Measurements from ENCODE around the gene GNE. TPM values are rescaled to one million over a fixed set of nuclear protein-coding genes. Genes with fewer than 3 reads are reported as not detected.

GNE gene
- total and polyA plus RNA-seq, 9 of the 15 experiments (the other 6 are each of a cell fraction or from before 2014, with no cell fraction given): 5.1 to 18.6 (median 12.0) TPM

- no peak for TF ChIP-seq CHD7 (IDR thresholded peaks at IDR 0.05; ENCODE audit: low read depth, low read length)
- TF ChIP-seq CTCF (IDR thresholded peaks at IDR 0.05 in 2 of 3, conservative IDR thresholded peaks at IDR 0.05 in 1 of 3; ENCODE audit: insufficient read depth in 2 of 3, low read depth in 1 of 3, low read length in 3 of 3): peak; percentile 16 to 47 (median 42); a peak in 5 of 6 replicates
- TF ChIP-seq TAF7 (tag; IDR thresholded peaks at IDR 0.05): no peak
- TF ChIP-seq RAD21 (CRISPR knock-in tag; conservative IDR thresholded peaks at IDR 0.05 in 1 of 2, IDR thresholded peaks at IDR 0.05 in 1 of 2): peak in 1 of 2 experiments; percentile 22; a peak in 2 of 4 replicates
- TF ChIP-seq SMARCA4 (IDR thresholded peaks at IDR 0.05): no peak
- no peak for TF ChIP-seq ZNF79 (CRISPR knock-in tag; IDR thresholded peaks at IDR 0.05; ENCODE audit: low read depth)
- TF ChIP-seq ZBTB8A (IDR thresholded peaks at IDR 0.05; ENCODE audit: partially characterized antibody): no peak
- peak; percentile 40; the same call in 1 of the 2 replicates for TF ChIP-seq RFX1 (IDR thresholded peaks at IDR 0.05)
- ChIA-PET CTCF (ENCODE audit: low intra/inter-chr PET ratio) (interaction anchor here (1.4 kb wide), 1 partner anchor 124 kb away, joined by 6 read pairs; no protein-coding TSS in a partner anchor), POLR2A (interaction anchor here (0.6 to 0.8 kb wide), 2 partner anchors 11 kb away, joined by 3 read pairs; no protein-coding TSS in a partner anchor)
- FAIRE-seq (no peak), DNase-seq (ENCODE audit: extremely low read depth in 1 of 4, low spot score in 3 of 4) (peak in 2 of 4 experiments; percentile 23 to 31), ATAC-seq (peak; percentile 80)
- intact Hi-C loops (cut with micrococcal nuclease): no loop called here
- Histone ChIP-seq H3K4me3 (no peak overlapping the region), H3K79me2 (ENCODE audit: control insufficient read depth, insufficient read depth, low read length) (peaks cover 25% of the 10 kb centered on the region), H3K9ac (ENCODE audit: insufficient read depth in 1 of 2, low read depth in 2 of 2, low read length in 2 of 2) (no peak overlapping the region; a peak in 1 of 4 replicates), H2AFZ (ENCODE audit: low read depth, low read length) (no peak overlapping the region), H3K9me1 (ENCODE audit: control insufficient read depth, insufficient read depth, low read length) (no peaks in the 10 kb centered on the region), H4K20me1 (replicated peaks; ENCODE audit: control insufficient read depth, insufficient read depth, low read length) (peaks cover 6% of the 10 kb centered on the region; the same call in 1 of the 2 replicates), H3K27ac (ENCODE audit: extremely low read depth, low read depth, low read length) (no peak overlapping the region), H3K4me2 (ENCODE audit: insufficient read depth, low read length) (no peak overlapping the region), H3K4me1 (replicated peaks in 1 of 2; ENCODE audit: control insufficient read depth in 2 of 2, insufficient read depth in 2 of 2, low read length in 2 of 2) (peaks cover 0 to 15% of the 10 kb centered on the region in 2 experiments; a peak in 3 of 5 replicates), H3K36me3 (ENCODE audit: control insufficient read depth, insufficient read depth, low read length) (peaks cover 92% of the 10 kb centered on the region), H3K9me3 (replicated peaks; ENCODE audit: control insufficient read depth, insufficient read depth, low read depth, low read length) (no peaks in the 10 kb centered on the region), H3K27me3 (ENCODE audit: control insufficient read depth in 2 of 2, insufficient read depth in 2 of 2, low read length in 2 of 2) (no peaks in the 10 kb centered on the region)
- in situ Hi-C loops (cut with MboI): no loop called here
- 89% methylated on average over 5 of the region's 11 CpGs for WGBS (ENCODE audit: insufficient coverage, low coverage, missing lambda C conversion rate)
- no TSS peak for BruUV-seq (replicated peaks)
Measured at GRCh38 chr9:36204906-36205547, 53.2 kb downstream of the GNE start.

Data from K562 (cell line).